ENCODE measurements around the gene PTPRM. TPM values are rescaled to one million over a fixed set of nuclear protein-coding genes. Genes with fewer than 3 reads are reported as not detected.

PTPRM gene
- total RNA-seq, 1 donor from 2014 or later, result 13.9 TPM

DNA sequence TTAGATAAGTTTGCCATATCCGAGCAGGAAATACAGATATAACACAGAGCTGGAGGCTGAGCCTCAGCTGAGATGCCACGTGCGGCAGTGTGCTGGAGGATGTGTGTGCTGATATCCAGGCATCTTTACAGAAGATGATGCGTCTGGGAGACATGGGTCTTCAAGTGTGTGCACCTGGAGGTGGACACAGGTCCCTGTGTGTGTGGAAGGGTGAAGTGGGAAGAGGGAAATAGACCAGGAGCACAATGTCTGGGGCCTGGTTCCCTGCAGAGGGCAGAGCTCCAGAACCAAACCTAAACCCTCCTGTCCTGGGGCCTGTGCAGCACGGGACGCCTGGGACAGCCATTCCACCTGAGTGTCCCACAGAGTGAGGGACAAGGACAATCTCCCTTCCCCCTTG is 861.8 kb downstream of the PTPRM start:
- Histone ChIP-seq H3K27ac (no peak overlapping the region), H3K9ac (no peak overlapping the region), H3K4me1 (no peaks in the 10 kb centered on the region), H3K27me3 (no peaks in the 10 kb centered on the region), H3K9me3 (ENCODE audit: low read depth) (no peaks in the 10 kb centered on the region), H4K20me1 (ENCODE audit: low read depth) (no peaks in the 10 kb centered on the region), H3K4me2 (no peak overlapping the region), H3K36me3 (no peaks in the 10 kb centered on the region), H2AFZ (replicated peaks) (no peak overlapping the region), H3K4me3 (no peak overlapping the region), H3F3A (ENCODE audit: low read depth) (no peaks in the 10 kb centered on the region), H3K79me2 (ENCODE audit: low read depth) (no peaks in the 10 kb centered on the region)
- Mint-ChIP-seq H3K27ac (no peak overlapping the region), H3K27me3 (ENCODE audit: insufficient read depth, low read depth) (peaks cover 3% of the 10 kb centered on the region), H3K36me3 (no peaks in the 10 kb centered on the region), H3K9me3 (no peaks in the 10 kb centered on the region), H3K4me3 (no peak overlapping the region), H3K4me1 (peaks cover 23% of the 10 kb centered on the region)
- no peak for DNase-seq (ENCODE audit: low spot score)
- TF ChIP-seq, protein P1, sequence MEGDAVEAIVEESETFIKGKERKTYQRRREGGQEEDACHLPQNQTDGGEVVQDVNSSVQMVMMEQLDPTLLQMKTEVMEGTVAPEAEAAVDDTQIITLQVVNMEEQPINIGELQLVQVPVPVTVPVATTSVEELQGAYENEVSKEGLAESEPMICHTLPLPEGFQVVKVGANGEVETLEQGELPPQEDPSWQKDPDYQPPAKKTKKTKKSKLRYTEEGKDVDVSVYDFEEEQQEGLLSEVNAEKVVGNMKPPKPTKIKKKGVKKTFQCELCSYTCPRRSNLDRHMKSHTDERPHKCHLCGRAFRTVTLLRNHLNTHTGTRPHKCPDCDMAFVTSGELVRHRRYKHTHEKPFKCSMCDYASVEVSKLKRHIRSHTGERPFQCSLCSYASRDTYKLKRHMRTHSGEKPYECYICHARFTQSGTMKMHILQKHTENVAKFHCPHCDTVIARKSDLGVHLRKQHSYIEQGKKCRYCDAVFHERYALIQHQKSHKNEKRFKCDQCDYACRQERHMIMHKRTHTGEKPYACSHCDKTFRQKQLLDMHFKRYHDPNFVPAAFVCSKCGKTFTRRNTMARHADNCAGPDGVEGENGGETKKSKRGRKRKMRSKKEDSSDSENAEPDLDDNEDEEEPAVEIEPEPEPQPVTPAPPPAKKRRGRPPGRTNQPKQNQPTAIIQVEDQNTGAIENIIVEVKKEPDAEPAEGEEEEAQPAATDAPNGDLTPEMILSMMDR (IDR thresholded peaks at IDR 0.05), result no peak
- TF ChIP-seq EZH2 (IDR thresholded peaks at IDR 0.05), result no peak
- no peak for TF ChIP-seq EZH2phosphoT487 (IDR thresholded peaks at IDR 0.05)

DNA sequence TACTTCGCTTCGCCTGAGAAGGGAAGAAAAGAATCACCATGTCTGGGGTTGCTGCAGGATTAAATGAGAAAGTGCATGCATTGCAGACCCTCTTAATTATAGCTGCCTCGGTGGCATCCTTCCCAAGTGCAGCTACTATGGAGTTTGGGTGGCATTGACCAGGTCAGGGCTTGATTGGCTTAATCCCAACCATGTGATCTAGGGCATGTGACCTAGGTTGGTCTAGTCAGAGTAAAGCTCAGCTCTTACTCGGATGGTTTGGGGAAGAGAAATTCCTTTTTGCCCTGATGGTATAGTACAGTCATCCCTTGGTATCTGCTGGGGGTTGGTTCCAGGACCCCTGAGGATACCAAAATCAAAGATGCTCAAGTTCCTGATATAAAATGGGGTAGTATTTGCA is 863.9 kb downstream of the PTPRM start:
- H3F3A ChIP-seq (ENCODE audit: low read depth), result no peaks in the 10 kb centered on the region
- TF ChIP-seq, protein P1 (IDR thresholded peaks at IDR 0.05), result no peak
- TF ChIP-seq EZH2phosphoT487 (IDR thresholded peaks at IDR 0.05), result no peak
- TF ChIP-seq EZH2 (IDR thresholded peaks at IDR 0.05), result no peak
- Mint-ChIP-seq H3K27me3 (ENCODE audit: insufficient read depth, low read depth) (peaks cover 3% of the 10 kb centered on the region), H3K9me3 (no peaks in the 10 kb centered on the region), H3K4me1 (peaks cover 5% of the 10 kb centered on the region), H3K36me3 (no peaks in the 10 kb centered on the region), H3K4me3 (no peak overlapping the region), H3K27ac (no peak overlapping the region)
- H3K79me2 ChIP-seq (ENCODE audit: low read depth), result no peaks in the 10 kb centered on the region
- H3K9ac ChIP-seq, result no peak overlapping the region
- H3K4me1 ChIP-seq, result no peaks in the 10 kb centered on the region
- H3K36me3 ChIP-seq, result no peaks in the 10 kb centered on the region
- no peaks in the 10 kb centered on the region for H4K20me1 ChIP-seq (ENCODE audit: low read depth)
- H3K9me3 ChIP-seq (ENCODE audit: low read depth), result no peaks in the 10 kb centered on the region
- H3K27me3 ChIP-seq, result no peaks in the 10 kb centered on the region
- no peak overlapping the region for H3K4me3 ChIP-seq
- H3K27ac ChIP-seq, result no peak overlapping the region
- no peak overlapping the region for H3K4me2 ChIP-seq
- H2AFZ ChIP-seq (replicated peaks), result no peak overlapping the region
- no peak for DNase-seq (ENCODE audit: low spot score)

GRCh38 chr18:8433323-8433722 is 866.2 kb downstream of the PTPRM start:
- H3K27ac ChIP-seq, result no peak overlapping the region
- no peak overlapping the region for H3K4me3 Mint-ChIP-seq

More at GRCh38 chr18:8433323-8433722, 866.2 kb downstream of the PTPRM start:
- Histone ChIP-seq H3K79me2 (ENCODE audit: low read depth) (no peaks in the 10 kb centered on the region), H2AFZ (replicated peaks) (no peak overlapping the region), H3K27me3 (no peaks in the 10 kb centered on the region), H3K4me3 (no peak overlapping the region), H3K4me2 (no peak overlapping the region), H4K20me1 (ENCODE audit: low read depth) (no peaks in the 10 kb centered on the region), H3K4me1 (no peaks in the 10 kb centered on the region), H3K36me3 (no peaks in the 10 kb centered on the region), H3K9ac (no peak overlapping the region), H3K9me3 (ENCODE audit: low read depth) (no peaks in the 10 kb centered on the region), H3F3A (ENCODE audit: low read depth) (no peaks in the 10 kb centered on the region)
- Mint-ChIP-seq H3K36me3 (no peaks in the 10 kb centered on the region), H3K27me3 (ENCODE audit: insufficient read depth, low read depth) (peaks cover 8% of the 10 kb centered on the region), H3K9me3 (no peaks in the 10 kb centered on the region), H3K4me1 (peaks cover under 1% of the 10 kb centered on the region), H3K27ac (no peak overlapping the region)
- TF ChIP-seq EZH2phosphoT487 (IDR thresholded peaks at IDR 0.05) (no peak), EZH2 (IDR thresholded peaks at IDR 0.05) (no peak)
- TF ChIP-seq, protein P1 (IDR thresholded peaks at IDR 0.05), result no peak
- no peak for DNase-seq (ENCODE audit: low spot score)

Measured in neural progenitor cell (in vitro differentiated cells).